GM19328 (cell line): ENCODE results near the gene PLCD1.
"Not testable (repeated sequence)": the region's sequence is repeated elsewhere in the genome, so short reads cannot be mapped to it uniquely, and the experiment has no call there.

Source experiments
- ATAC-seq: cut with Tn5 transposase; IDR thresholded peaks from one replicate; pipeline ENCODE4 v1.9.1; 2021; ENCODE audit warnings: mild to moderate bottlenecking, moderate library complexity; ENCODE audit not compliant: unreplicated experiment

PLCD1 gene

GRCh38 chr3:38038447-38038911 is 9.0 kb upstream of the PLCD1 start:
- no peak for ATAC-seq

GRCh38 chr3:38036906-38037305 is 7.5 kb upstream of the PLCD1 start:
- no peak for ATAC-seq

GRCh38 chr3:38036286-38036685 is 6.8 kb upstream of the PLCD1 start:
- no peak for ATAC-seq

GRCh38 chr3:38034335-38034734 is 4.9 kb upstream of the PLCD1 start:
- not testable (repeated sequence) for ATAC-seq

- not testable (repeated sequence) for ATAC-seq
These were observed 4.1 kb upstream of the PLCD1 start for GRCh38 chr3:38033586-38033985.

DNA sequence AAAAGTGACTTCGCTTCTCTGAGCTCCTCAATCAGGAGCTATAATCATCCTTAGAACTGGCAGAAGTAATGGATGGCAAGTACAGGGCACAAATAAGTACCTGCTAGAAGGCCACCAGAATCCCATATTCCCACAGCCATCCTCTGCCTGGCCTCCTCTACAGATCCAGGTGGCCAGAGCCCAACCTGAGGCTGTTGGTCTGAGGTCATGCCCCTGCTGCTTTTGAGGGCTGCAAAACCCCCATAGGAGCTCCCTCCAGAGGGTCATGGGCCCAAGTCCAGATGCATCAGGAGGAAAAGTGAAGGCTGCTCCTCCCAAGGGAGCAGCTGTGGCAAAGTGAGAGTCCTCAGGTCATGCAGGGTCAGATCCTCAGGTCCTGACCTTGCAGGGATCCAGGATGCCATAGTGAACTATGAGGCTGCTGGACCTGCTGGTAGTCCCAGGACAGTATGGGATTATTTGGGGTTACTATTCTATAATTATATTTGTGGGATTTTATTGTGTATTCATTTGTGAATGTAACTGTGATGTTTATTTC is 3.0 kb upstream of the PLCD1 start:
- no peak for ATAC-seq

DNA sequence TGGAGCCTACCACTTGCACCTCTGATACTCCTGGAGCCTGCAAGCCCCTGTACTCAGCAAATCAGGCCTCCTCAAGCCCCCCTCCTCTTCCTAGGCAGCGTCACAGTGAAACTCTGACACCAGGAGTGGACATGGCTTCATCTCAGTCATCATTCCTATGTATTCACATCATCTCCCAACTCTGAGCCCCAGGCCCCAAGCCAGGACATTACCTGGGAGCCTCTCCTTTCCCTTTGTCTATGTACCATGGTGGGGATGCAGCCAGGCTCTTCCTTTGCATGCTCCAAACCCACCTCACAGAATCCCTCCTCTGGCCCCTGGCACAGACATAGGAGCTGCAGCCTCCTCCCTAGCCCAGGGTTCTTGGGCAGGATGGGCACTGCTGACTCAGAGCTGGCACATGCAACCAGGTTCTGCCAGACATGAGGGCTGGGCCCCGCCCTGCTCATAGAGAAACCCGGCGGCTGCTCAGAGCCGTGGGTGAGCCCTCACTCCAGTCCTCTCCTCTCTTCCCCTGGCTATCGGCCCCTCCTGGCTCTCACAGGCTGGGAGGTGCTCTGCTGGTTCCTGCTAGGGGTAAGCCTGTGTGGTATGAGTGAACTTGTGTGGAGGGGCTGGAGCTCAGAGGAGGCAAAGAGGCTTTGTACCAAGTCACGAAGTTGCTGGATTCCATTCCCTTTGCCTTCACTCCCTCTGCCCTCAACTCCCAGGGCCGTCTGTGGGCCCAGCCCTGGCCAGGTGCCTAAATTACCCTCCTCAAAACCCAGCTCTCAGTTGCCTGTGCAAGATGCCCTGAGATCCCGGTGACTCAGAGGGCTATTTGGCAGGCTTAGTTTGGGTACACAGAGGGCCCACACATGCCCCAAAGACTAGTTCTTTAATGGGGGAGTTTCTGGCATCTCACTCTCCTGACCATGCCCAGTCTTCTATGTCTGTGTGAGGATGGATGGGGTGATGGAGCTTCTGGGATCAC is 1.9 kb upstream of the PLCD1 start:
- ATAC-seq, result no peak

GRCh38 chr3:38030126-38031021 is 932 bp upstream of the PLCD1 start:
- ATAC-seq, result no peak

DNA sequence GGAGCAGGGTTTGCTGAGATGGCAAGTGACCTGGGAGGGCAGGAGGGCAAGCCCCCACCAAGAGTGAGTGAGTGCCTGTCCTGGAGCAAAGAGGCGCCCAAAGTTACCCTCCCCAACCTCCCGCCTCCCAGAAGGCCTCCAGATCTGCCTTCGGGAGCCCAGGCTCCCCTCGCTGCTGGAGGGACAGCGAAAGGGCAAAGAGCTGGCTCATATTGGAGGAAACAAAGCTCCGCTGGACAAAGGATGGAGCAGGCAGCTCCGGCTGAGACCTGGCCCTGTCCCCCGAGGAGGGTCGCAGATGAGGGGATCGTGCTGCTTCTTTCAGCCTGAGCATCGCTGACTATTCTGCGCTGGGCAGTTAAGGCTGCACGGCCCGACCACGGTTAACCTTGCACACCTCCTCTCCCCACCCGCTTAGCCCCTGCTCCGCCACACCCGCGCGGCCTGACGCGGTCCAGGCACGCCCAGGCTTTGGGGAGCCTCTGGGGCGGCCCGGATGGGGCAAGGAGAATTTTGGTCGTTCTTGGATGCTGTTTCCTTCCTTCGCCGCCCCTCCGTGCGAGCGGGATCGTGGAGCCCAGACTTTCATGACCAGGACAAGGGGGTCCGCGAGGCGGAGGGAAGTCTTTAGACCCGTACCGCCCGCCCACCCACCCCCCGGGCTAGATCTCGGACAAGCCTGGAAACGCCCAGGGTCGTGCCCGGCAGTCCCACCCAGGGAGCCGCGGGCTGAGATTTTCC is 651 bp downstream of the PLCD1 start:
- ATAC-seq, result no peak

DNA sequence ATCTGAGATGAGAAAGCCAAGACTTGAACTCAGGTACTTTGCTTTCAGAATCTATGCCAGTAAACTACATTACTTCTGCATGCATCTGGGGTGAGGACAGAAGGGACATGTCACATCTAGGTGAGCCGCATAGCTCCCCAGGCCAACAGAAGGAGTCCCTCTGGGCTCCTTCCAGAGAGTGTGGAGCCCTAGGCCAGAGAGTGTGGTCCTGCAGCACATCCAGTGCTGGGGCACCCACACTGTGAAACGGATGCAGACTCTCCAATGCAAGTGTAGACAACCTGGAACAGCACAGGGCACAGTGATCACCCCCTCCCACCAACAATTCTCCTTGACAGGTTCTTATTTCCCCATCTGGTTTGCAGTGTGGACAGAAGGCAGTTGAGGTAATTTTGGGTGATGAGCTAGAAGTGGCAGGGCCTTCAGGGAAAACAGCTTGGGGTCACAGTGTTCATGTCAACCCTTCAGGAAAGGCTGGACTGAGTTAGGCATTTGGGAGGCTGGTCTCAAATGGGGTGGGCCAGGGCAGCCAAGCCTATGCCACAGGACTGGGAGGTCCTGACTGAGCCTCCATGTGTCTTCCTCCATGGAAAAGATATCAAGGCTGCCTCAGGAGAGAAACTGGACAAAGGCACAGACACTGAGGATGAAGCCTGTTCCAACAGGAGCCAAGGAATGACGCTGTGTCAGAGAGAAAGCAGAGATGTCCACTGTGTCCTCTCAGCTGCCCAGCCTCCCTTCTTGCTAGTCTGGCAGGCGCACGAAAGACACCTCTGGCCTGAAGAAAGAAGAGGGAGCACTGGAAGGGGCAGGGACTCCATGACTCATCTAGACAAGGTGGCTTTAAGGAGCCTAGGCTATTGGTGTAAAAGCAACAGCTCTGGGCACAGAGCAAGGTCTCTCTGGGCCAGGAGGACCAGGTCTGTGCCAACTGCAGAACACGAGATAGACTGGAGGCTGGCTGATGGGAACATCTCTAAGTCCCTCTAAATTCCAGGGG is 1.7 kb downstream of the PLCD1 start:
- no peak for ATAC-seq

GRCh38 chr3:38026856-38027255 is 2.6 kb downstream of the PLCD1 start:
- ATAC-seq, result no peak

DNA sequence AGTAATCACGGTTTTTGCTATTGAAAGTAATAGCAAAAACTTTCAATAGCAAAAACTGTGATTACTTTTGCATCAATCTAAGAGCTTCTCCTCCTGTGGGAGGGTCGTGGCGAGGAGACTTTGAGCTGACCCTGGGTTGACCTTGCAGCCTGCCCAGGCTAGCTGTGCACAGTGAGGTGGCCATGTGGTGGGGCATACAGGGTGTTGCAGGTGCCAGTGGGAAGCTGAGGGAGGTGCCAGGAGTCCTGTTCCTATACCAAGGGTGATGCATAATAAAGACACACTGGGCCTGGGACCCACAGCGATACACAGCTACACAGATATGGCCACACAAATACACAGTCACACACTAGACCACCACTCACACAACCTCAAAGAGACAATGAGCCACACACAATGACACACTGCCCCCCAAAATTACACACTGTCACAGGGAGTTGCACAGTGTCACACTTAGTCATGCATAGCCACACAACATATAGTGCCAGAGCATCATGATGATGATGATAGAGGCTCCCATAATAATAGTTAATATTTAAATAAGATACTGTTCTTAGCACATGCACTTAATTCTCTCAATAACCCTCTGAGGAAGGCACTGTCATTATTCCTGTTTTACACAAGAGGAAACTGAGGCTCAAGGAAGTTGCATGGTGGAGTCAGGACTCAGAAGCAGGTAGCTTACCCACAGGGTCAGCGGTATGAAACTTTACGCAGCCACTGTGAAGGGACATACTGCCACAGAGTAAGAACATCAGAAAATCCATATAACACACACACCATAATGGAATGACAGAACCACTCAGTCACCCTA is 6.3 kb downstream of the PLCD1 start:
- no peak for ATAC-seq

- ATAC-seq, result no peak
These were observed 7.1 kb downstream of the PLCD1 start for GRCh38 chr3:38022301-38022700.

- ATAC-seq, result no peak
These were observed 8.2 kb downstream of the PLCD1 start for GRCh38 chr3:38021196-38021595.

DNA sequence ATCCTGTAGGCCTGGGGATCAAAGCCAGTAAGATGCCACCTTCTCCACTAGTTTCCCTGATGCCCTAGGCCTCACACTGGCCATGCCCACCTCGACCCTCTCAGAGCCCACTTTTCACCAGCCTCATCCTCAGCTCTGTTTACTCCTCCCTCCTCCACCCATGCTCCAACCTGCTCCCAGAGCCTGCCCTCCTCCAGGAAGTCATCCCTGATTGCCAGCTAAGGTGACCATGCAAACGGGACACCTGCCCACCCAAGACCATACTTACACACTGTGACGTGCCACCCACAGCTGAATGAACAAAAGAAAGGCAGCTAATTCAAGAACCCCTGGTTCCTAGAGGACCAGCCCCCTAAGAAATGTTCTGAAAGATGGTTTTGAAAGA is 9.1 kb downstream of the PLCD1 start:
- no peak for ATAC-seq

DNA sequence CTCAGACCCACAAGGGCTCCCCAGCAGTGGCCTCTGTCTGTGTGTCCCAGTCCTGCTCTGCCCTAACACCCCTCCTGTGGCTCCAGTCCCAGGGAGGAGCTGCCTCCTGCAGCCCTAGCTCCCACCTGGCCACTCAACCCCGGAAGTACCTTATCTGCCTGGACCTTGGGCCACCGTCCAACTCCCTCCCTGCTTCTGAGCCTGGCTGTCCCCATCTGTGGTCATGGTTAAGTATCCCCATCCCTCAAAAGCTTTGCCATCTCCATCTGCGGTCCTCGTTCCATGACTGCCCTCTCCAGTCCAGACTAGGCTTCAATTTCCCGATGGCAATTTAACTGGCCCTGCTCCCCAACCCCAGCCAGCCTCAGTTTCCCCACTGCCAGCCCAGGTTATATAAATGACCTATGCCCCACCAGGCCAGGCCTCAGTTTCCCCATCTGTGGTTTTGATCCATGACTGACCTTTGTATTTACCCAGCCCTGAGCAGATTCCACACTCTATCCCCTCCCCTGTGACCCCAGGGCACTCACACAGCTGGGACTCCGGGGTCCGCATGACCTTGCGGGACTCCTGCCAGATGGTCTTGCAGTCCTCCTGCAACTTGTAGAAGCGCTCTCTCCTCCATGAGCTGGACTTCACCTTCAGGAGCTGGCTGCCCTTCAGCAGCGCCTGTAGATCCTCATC is 9.6 kb downstream of the PLCD1 start:
- ATAC-seq, result no peak

- no peak for ATAC-seq
These were observed 10.9 kb downstream of the PLCD1 start for GRCh38 chr3:38018296-38019266.
